CD14-positive monocyte (primary cell): ENCODE results near the gene GATD1. TPM values are rescaled to one million over a fixed set of nuclear protein-coding genes. Genes with fewer than 3 reads are reported as not detected.

Experiments used
- DNase-seq, 3 donors: peaks; one replicate each; pipeline ENCODE4 v3.0.0-alpha.2; 2011 to 2022
- H2AFZ ChIP-seq: 2 replicates; pipeline ENCODE4 v1.6.0; 2012; ENCODE audit warnings: mild to moderate bottlenecking, low read depth, low read length, inconsistent platforms; ENCODE audit not compliant: insufficient read depth, poor library complexity, severe bottlenecking
- H3K27ac ChIP-seq, 2 donors: 1 replicate in 1 of 2; 2 replicates in 1 of 2; pipeline ENCODE4 v1.5.1; 2012 to 2013; ENCODE audit warnings: low read length in 2 of 2, control low read depth in 1 of 2, inconsistent platforms in 1 of 2, low read depth in 1 of 2, mild to moderate bottlenecking in 1 of 2
- H3K27me3 ChIP-seq, 2 donors: one replicate each; pipeline versions ENCODE4 v1.6.0 to v1.6.1; 2011 to 2013; ENCODE audit warnings: low read length in 2 of 2; ENCODE audit not compliant: control insufficient read depth in 2 of 2, insufficient read depth in 2 of 2
- H3K36me3 ChIP-seq, 2 donors: replicated peaks in 1 of 2; 1 replicate in 1 of 2; 2 replicates in 1 of 2; pipeline versions ENCODE4 v1.5.1 to v1.6.1; 2012 to 2013; ENCODE audit warnings: low read length in 2 of 2, control low read depth in 1 of 2, inconsistent platforms in 1 of 2, mild to moderate bottlenecking in 1 of 2; ENCODE audit not compliant: insufficient read depth in 2 of 2, control insufficient read depth in 1 of 2
- H3K4me1 ChIP-seq, 2 donors: 1 replicate in 1 of 2; 2 replicates in 1 of 2; pipeline versions ENCODE4 v1.5.1 to v1.6.1; 2012 to 2013; ENCODE audit warnings: low read length in 2 of 2, control low read depth in 1 of 2, inconsistent platforms in 1 of 2, mild to moderate bottlenecking in 1 of 2, moderate library complexity in 1 of 2; ENCODE audit not compliant: insufficient read depth in 2 of 2, control insufficient read depth in 1 of 2
- H3K4me2 ChIP-seq: replicated peaks from 2 replicates; pipeline ENCODE3; 2012; ENCODE audit warnings: low read length, moderate library complexity, mild to moderate bottlenecking; ENCODE audit not compliant: poor library complexity, severe bottlenecking; ENCODE audit errors: extremely low read depth
- H3K4me3 ChIP-seq, 3 experiments: fragments of 200-600 bp in 1 of 3; sonication (generic) in 1 of 3; replicated peaks in 1 of 3; 1 replicate in 2 of 3; 2 replicates in 1 of 3; pipeline ENCODE4 v1.5.1; 2011 to 2013; ENCODE audit warnings: low read length in 3 of 3, mild to moderate bottlenecking in 3 of 3, control low read depth in 2 of 3, low read depth in 2 of 3, inconsistent platforms in 1 of 3, moderate library complexity in 1 of 3
- H3K79me2 ChIP-seq: 2 replicates; pipeline ENCODE4 v1.6.0; 2012; ENCODE audit warnings: mild to moderate bottlenecking, control low read depth, inconsistent platforms, low read length, moderate library complexity; ENCODE audit not compliant: insufficient read depth
- H3K9ac ChIP-seq: 2 replicates; pipeline ENCODE4 v1.6.0; 2017; ENCODE audit warnings: low read length, mild to moderate bottlenecking; ENCODE audit not compliant: insufficient read depth, poor library complexity, severe bottlenecking
- H3K9me3 ChIP-seq, 2 donors: replicated peaks in 1 of 2; 1 replicate in 1 of 2; 2 replicates in 1 of 2; pipeline versions ENCODE4 v1.5.1 to v1.6.1; 2012 to 2013; ENCODE audit warnings: low read length in 2 of 2, control low read depth in 1 of 2; ENCODE audit not compliant: control insufficient read depth in 1 of 2, insufficient read depth in 1 of 2
- H4K20me1 ChIP-seq: 2 replicates; pipeline ENCODE4 v1.6.0; 2012; ENCODE audit warnings: mild to moderate bottlenecking, low read length, control low read depth, moderate library complexity; ENCODE audit not compliant: insufficient read depth
- H3K27ac Mint-ChIP-seq, 7 donors: one replicate each; pipeline ENCODE4 v1.8.0; 2020; ENCODE audit warnings: mild to moderate bottlenecking in 7 of 7, mixed read lengths in 7 of 7, moderate library complexity in 6 of 7, inconsistent platforms in 2 of 7
- H3K27me3 Mint-ChIP-seq, 3 donors: one replicate each; pipeline ENCODE4 v1.8.0; 2021 to 2022; ENCODE audit warnings: low read depth in 3 of 3, mild to moderate bottlenecking in 3 of 3, mixed read lengths in 3 of 3, moderate library complexity in 3 of 3, inconsistent platforms in 1 of 3
- H3K36me3 Mint-ChIP-seq, 2 donors: one replicate each; pipeline ENCODE4 v1.8.0; 2020; ENCODE audit warnings: mixed read lengths in 2 of 2, inconsistent platforms in 1 of 2, mild to moderate bottlenecking in 1 of 2
- H3K4me1 Mint-ChIP-seq: one replicate; pipeline ENCODE4 v1.8.0; 2020; ENCODE audit warnings: mild to moderate bottlenecking, mixed read lengths
- H3K4me3 Mint-ChIP-seq, 2 donors: one replicate each; pipeline ENCODE4 v1.8.0; 2020; ENCODE audit warnings: mild to moderate bottlenecking in 2 of 2, mixed read lengths in 2 of 2, moderate library complexity in 1 of 2
- H3K9me3 Mint-ChIP-seq, 7 donors: one replicate each; pipeline ENCODE4 v1.8.0; 2020 to 2022; ENCODE audit warnings: mixed read lengths in 7 of 7, mild to moderate bottlenecking in 6 of 7, moderate library complexity in 6 of 7, inconsistent platforms in 2 of 7
- CTCF ChIP-seq: fragments of 200-600 bp; IDR thresholded peaks from one replicate; pipeline ENCODE4 v1.8.0; 2022; ENCODE audit warnings: antibody characterized with exemption, mild to moderate bottlenecking
- WGBS: methylation state at CpG from one replicate; pipeline ENCODE4 v1.1.5; 2013; ENCODE audit warnings: missing lambda C conversion rate; ENCODE audit not compliant: insufficient coverage; 5-methylcytosine and 5-hydroxymethylcytosine counted together
- intact Hi-C, 2 donors: fragments of 100-400 bp; cut with micrococcal nuclease; formaldehyde crosslinking; loops; one replicate each; pipeline versions ENCODE4 v1.15.0 to v1.15.1; 2023
- polyA plus RNA-seq, 3 donors: library from polyadenylated mRNA; depleted of rRNA in 1 of 3; unstranded in 2 of 3; stranded (reverse) in 1 of 3; fragments of 300-500 nt in 2 of 3; fragments of >200 nt in 1 of 3; fragmentation: Illumina TruSeq in 2 of 3; gene quantifications; 1 replicate in 2 of 3; 2 replicates in 1 of 3; pipeline ENCODE4 v1.2.3, GENCODE V29; 2012 to 2021

The GATD1 gene
- polyA plus RNA-seq, 3 donors: 4.5 to 45.6 (median 4.6) TPM

DNA sequence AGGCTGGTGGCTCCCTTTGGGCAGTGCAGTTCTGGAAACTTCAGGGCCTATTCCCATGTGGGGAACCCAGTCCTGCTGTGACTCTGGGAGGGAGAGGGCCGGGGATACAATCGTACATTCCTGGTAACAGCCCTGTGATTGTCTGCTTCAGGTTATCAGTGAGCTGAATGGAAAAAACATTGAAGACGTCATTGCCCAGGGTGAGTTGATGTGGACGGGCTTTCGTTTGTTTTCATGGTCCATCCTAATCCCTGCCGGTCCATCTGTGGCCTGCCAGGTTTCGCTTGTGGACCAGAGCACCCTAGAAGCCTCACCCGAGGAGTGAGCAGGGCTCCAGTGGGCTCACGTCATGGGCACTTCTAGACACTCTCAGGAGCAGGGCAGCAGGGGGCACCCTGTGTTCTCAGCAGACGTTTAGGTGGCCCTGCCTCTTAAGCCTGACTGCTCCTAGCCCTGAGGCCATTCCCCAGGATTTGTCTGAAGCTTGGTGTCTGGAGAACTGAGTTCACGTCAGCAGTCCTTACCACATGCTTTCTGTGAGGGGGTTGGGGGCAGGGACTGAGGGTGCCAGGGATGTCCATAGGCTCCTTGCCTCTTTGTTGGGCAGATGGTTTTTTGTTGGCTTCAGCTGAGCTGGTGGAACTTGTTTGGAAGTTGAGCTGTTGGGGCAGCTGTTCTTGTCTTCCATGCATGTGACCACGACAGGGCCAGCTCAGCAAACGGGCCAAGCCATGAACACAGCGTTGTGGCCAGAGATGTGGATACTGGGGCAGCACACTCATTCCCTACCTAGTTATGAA lies 34.4 kb upstream of the GATD1 start:
- Mint-ChIP-seq H3K27me3 (no peaks in the 10 kb centered on the region), H3K4me3 (peak overlapping the region in 1 of 2 donors; percentile 93), H3K27ac (peak overlapping the region in 4 of 7 donors; percentile 68 to 97 (median 91)), H3K4me1 (peaks cover 33% of the 10 kb centered on the region), H3K36me3 (peaks cover 22 to 30% of the 10 kb centered on the region in 2 donors), H3K9me3 (peaks cover 0 to 2% (median 0%) of the 10 kb centered on the region in 7 donors)
- Histone ChIP-seq H3K4me1 (peaks cover 24 to 30% of the 10 kb centered on the region in 2 donors), H3K9ac (no peak overlapping the region), H3K9me3 (no peaks in the 10 kb centered on the region), H3K36me3 (peaks cover 23 to 29% of the 10 kb centered on the region in 2 donors), H3K4me2 (peak overlapping the region; percentile 96), H4K20me1 (peaks cover 40% of the 10 kb centered on the region), H3K27ac (peak overlapping the region in 1 of 2 donors; percentile 17), H3K4me3 (peak overlapping the region in 1 of 3 experiments; percentile 96), H2AFZ (no peak overlapping the region), H3K79me2 (peaks cover 45% of the 10 kb centered on the region), H3K27me3 (no peaks in the 10 kb centered on the region)
- DNase-seq: no peak
- 83% methylated on average over 13 of the region's 14 CpGs for WGBS
- no peak for TF ChIP-seq CTCF
- intact Hi-C loops: no loop called here

GRCh38 chr11:810040-810567 lies 32.8 kb upstream of the GATD1 start:
- Histone ChIP-seq H3K36me3 (peaks cover 23 to 29% of the 10 kb centered on the region in 2 donors), H3K27ac (peak overlapping the region; percentile 89 to 97), H3K4me1 (peaks cover 29 to 36% of the 10 kb centered on the region in 2 donors), H4K20me1 (peaks cover 40% of the 10 kb centered on the region), H3K4me2 (peak overlapping the region; percentile 96), H3K27me3 (no peaks in the 10 kb centered on the region), H3K9ac (peak overlapping the region; percentile 91), H2AFZ (peak overlapping the region; percentile 83), H3K9me3 (no peaks in the 10 kb centered on the region), H3K79me2 (peaks cover 49% of the 10 kb centered on the region), H3K4me3 (peak overlapping the region; percentile 79 to 96 (median 91))
- DNase-seq: peak in 1 of 3 donors; percentile 41
- intact Hi-C loops: no loop called here
- no peak for TF ChIP-seq CTCF
- Mint-ChIP-seq H3K36me3 (peaks cover 22 to 30% of the 10 kb centered on the region in 2 donors), H3K9me3 (peaks cover 0 to 2% (median 0%) of the 10 kb centered on the region in 7 donors), H3K4me1 (peaks cover 38% of the 10 kb centered on the region), H3K4me3 (peak overlapping the region; percentile 93 to 95), H3K27me3 (no peaks in the 10 kb centered on the region), H3K27ac (peak overlapping the region; percentile 84 to 100 (median 98))
- WGBS: 0% methylated on average over 51 of the region's 55 CpGs
